A375 (cell line): ENCODE measurements around the gene SPAG4. TPM values are rescaled to one million over a fixed set of nuclear protein-coding genes. Genes with fewer than 3 reads are reported as not detected.

ENCODE experiments used
- small RNA-seq: library from RNA; depleted of rRNA; stranded (forward); fragments of <200 nt; gene quantifications from one replicate; pipeline ENCODE3, GENCODE V24; 2014
- total RNA-seq: library from RNA; depleted of rRNA; stranded (reverse); fragments of >200 nt; shearing (Covaris generic); gene quantifications from 2 replicates; pipeline ENCODE4 v1.2.3, GENCODE V29; 2014; rRNA removed

SPAG4 gene
- total RNA-seq: 11.2 and 13.6 TPM in 2 replicates

GRCh38 chr20:35615667-35616464 is at the start of gene SPAG4:
TSS of gene SPAG4 (plus strand) at chr20:35615829. CDS start at chr20:35616004, 175 bp downstream.

GRCh38 chr20:35664466-35665206 is 49.0 kb downstream of the SPAG4 start, which contains the start of the genes CPNE1 and RBM12:
TSS of gene CPNE1 (minus strand) at chr20:35664900. CDS start at chr20:35632923, 31,977 bp downstream.
TSS of gene RBM12 (minus strand) at chr20:35664900. CDS start at chr20:35655322, 9,578 bp downstream.

Small RNA genes within 50 kb of the gene (small RNA-seq; reads per million reads assigned to genes)
- gene RNU6-759P: not detected
- gene RPL37P1: not detected

Other genes with a start within 250 kb of the SPAG4 start
- gene UQCC1, start 203.9 kb upstream of the SPAG4 start, total RNA-seq: 34.7 and 46.2 TPM in 2 replicates
- not detected in 2 replicates for gene GDF5, start 177.6 kb upstream of the SPAG4 start, total RNA-seq
- gene CEP250, start 160.2 kb upstream of the SPAG4 start, total RNA-seq: 68.4 and 75.5 TPM in 2 replicates
- not detected in 2 replicates for gene C20orf173, start 86.2 kb upstream of the SPAG4 start, total RNA-seq
- 269 and 273 TPM in 2 replicates for gene ERGIC3, start 73.8 kb upstream of the SPAG4 start, total RNA-seq
- gene CPNE1, start 49.1 kb downstream of the SPAG4 start, total RNA-seq: 119 and 139 TPM in 2 replicates
- gene RBM12, start 49.1 kb downstream of the SPAG4 start, total RNA-seq: 61.0 and 75.9 TPM in 2 replicates
- gene NFS1, start 83.5 kb downstream of the SPAG4 start, total RNA-seq: 91.6 and 105 TPM in 2 replicates
- gene ROMO1, start 83.6 kb downstream of the SPAG4 start, total RNA-seq: 663 and 700 TPM in 2 replicates
- gene RBM39, start 126.4 kb downstream of the SPAG4 start, total RNA-seq: 428 and 487 TPM in 2 replicates
- 40.2 and 45.5 TPM in 2 replicates for gene PHF20, start 156.2 kb downstream of the SPAG4 start, total RNA-seq